ENCODE measurements around the gene ASCL3. TPM values are rescaled to one million over a fixed set of nuclear protein-coding genes. Genes with fewer than 3 reads are reported as not detected.
"Not testable (repeated sequence)": the region's sequence is repeated elsewhere in the genome, so short reads cannot be mapped to it uniquely, and the experiment has no call there.

Gene ASCL3
- polyA plus RNA-seq, 1 experiment, result not detected

DNA sequence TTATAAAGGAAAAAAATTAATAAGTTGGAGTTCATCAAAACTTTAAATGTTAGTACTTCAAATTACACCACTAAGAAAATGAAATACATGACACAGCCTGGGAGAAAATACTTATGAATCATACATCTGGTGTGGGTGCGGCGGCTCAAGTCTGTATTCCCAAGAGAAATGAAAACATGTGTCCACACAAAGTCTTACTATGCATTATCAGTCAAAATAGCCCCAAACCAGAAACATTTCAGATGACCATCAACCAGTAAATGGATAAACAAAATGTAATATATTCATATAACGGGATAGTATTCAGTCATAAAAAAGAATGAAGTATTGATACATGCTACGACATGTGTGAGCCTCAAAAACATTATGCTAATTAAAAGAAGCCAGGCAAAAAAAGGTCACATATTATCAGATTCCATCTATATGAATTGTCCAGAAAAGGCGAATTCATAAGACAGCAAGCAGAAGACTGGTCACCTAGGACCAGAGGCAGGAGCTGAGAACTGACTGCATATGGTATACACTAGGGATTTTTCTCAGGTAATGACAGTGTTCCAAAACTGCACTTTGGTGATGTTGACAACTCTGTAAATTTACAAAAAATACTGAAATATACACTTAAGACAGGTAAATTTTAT lies 37.2 kb downstream of the ASCL3 start:
- no peak overlapping the region for H3K27ac ChIP-seq (ENCODE audit: low read depth, low read length)
- no peaks in the 10 kb centered on the region for H3K27me3 ChIP-seq (ENCODE audit: control insufficient read depth, insufficient read depth, low read length)
- H3K9me3 ChIP-seq (ENCODE audit: control insufficient read depth, insufficient read depth, low read length), result no peaks in the 10 kb centered on the region
- DNase-seq (ENCODE audit: low read depth, low spot score), result no peak
- ChIA-PET POLR2A (no interaction called here), CTCF (no interaction called here)
- TF ChIP-seq, protein P1, sequence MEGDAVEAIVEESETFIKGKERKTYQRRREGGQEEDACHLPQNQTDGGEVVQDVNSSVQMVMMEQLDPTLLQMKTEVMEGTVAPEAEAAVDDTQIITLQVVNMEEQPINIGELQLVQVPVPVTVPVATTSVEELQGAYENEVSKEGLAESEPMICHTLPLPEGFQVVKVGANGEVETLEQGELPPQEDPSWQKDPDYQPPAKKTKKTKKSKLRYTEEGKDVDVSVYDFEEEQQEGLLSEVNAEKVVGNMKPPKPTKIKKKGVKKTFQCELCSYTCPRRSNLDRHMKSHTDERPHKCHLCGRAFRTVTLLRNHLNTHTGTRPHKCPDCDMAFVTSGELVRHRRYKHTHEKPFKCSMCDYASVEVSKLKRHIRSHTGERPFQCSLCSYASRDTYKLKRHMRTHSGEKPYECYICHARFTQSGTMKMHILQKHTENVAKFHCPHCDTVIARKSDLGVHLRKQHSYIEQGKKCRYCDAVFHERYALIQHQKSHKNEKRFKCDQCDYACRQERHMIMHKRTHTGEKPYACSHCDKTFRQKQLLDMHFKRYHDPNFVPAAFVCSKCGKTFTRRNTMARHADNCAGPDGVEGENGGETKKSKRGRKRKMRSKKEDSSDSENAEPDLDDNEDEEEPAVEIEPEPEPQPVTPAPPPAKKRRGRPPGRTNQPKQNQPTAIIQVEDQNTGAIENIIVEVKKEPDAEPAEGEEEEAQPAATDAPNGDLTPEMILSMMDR (IDR thresholded peaks at IDR 0.05; ENCODE audit: low read depth, low read length), result no peak
- no peak overlapping the region for H3K4me3 ChIP-seq (ENCODE audit: low read depth, low read length)

GRCh38 chr11:8899119-8899753 lies 43.6 kb downstream of the ASCL3 start:
- DNase-seq (ENCODE audit: low read depth, low spot score), result no peak
- H3K9me3 ChIP-seq (ENCODE audit: control insufficient read depth, insufficient read depth, low read length), result peaks cover 7% of the 10 kb centered on the region
- H3K27me3 ChIP-seq (ENCODE audit: control insufficient read depth, insufficient read depth, low read length), result no peaks in the 10 kb centered on the region
- no peak overlapping the region for H3K27ac ChIP-seq (ENCODE audit: low read depth, low read length)
- no peak overlapping the region for H3K4me3 ChIP-seq (ENCODE audit: low read depth, low read length)
- TF ChIP-seq, protein P1 (IDR thresholded peaks at IDR 0.05; ENCODE audit: low read depth, low read length), result no peak
- ChIA-PET CTCF (no interaction called here), POLR2A (no interaction called here)

DNA sequence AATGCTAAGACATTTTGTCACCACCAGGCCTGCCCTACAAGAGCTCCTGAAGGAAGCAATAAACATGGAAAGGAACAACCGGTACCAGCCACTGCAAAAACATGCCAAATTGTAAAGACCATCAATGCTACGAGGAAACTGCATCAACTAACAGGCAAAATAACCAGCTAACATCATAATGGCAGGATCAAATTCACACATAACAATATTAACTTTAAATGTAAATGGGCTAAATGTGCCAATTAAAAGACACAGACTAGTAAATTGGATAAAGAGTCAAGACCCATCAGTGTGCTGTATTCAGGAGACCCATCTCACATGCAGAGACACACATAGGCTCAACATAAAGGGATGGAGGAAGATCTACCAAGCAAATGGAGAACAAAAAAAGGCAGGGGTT lies 51.6 kb downstream of the ASCL3 start:
- DNase-seq (ENCODE audit: low read depth, low spot score); POLR2A ChIA-PET; H3K27ac ChIP-seq (ENCODE audit: low read depth, low read length); H3K4me3 ChIP-seq (ENCODE audit: low read depth, low read length); CTCF ChIA-PET; H3K27me3 ChIP-seq (ENCODE audit: control insufficient read depth, insufficient read depth, low read length); H3K9me3 ChIP-seq (ENCODE audit: control insufficient read depth, insufficient read depth, low read length): not testable (repeated sequence)

Small RNAs within 50 kb of the gene (small RNA-seq; reads per million reads assigned to genes)
- not detected for gene RF00019 (ENCODE audit: insufficient read length, low read depth)

Other genes starting within 250 kb of the ASCL3 start
- gene AKIP1, start 31.8 kb downstream of the ASCL3 start, polyA plus RNA-seq (2011; rRNA removed), result 39.6 and 41.4 TPM in 2 replicates
- not detected in 2 replicates for gene C11orf16, start 10.1 kb downstream of the ASCL3 start, polyA plus RNA-seq (2011; rRNA removed)
- 45.2 and 53.9 TPM in 2 replicates for gene TMEM9B, start 21.4 kb upstream of the ASCL3 start, polyA plus RNA-seq (2011; rRNA removed)
- 11.1 and 12.3 TPM in 2 replicates for gene NRIP3, start 61.0 kb upstream of the ASCL3 start, polyA plus RNA-seq (2011; rRNA removed)
- 0.91 and 1.3 TPM in 2 replicates for gene SCUBE2, start 148.6 kb upstream of the ASCL3 start, polyA plus RNA-seq (2011; rRNA removed)

All from AG04450 (cell line).